Mesenchymal stem cell (in vitro differentiated cells and primary cell): ENCODE data around the gene IMMP1L.

Experiments
- DNase-seq: peaks from one replicate; pipeline ENCODE4 v3.0.0-alpha.2; 2013
- H2AFZ ChIP-seq: one replicate; pipeline ENCODE4 v1.6.1; 2013; ENCODE audit warnings: low read depth, mild to moderate bottlenecking, control low read depth, inconsistent platforms, low read length, moderate library complexity
- H2AK5ac ChIP-seq: 2 replicates; pipeline ENCODE4 v1.6.1; 2013; ENCODE audit warnings: low read length, moderate library complexity, mild to moderate bottlenecking, inconsistent platforms; ENCODE audit not compliant: severe bottlenecking
- H2BK120ac ChIP-seq: one replicate; pipeline ENCODE4 v1.6.1; 2013; ENCODE audit warnings: low read depth, mild to moderate bottlenecking, inconsistent platforms, low read length, moderate library complexity
- H2BK12ac ChIP-seq, 2 experiments: one replicate each; pipeline ENCODE4 v1.6.1; 2013; ENCODE audit warnings: inconsistent platforms in 2 of 2, low read length in 2 of 2, mild to moderate bottlenecking in 2 of 2, moderate library complexity in 2 of 2, control low read depth in 1 of 2
- H2BK15ac ChIP-seq: one replicate; pipeline ENCODE4 v1.6.1; 2013; ENCODE audit warnings: mild to moderate bottlenecking, low read depth, inconsistent platforms; ENCODE audit not compliant: poor library complexity, severe bottlenecking
- H2BK5ac ChIP-seq: 2 replicates; pipeline ENCODE4 v1.6.1; 2013; ENCODE audit warnings: low read depth, mild to moderate bottlenecking, low read length, control low read depth, inconsistent platforms; ENCODE audit not compliant: poor library complexity, severe bottlenecking
- H3K14ac ChIP-seq, 2 experiments: one replicate each; pipeline ENCODE4 v1.6.1; 2013; ENCODE audit warnings: inconsistent platforms in 2 of 2, low read length in 2 of 2, control low read depth in 1 of 2, mild to moderate bottlenecking in 1 of 2, moderate library complexity in 1 of 2
- H3K18ac ChIP-seq, 2 experiments: one replicate each; pipeline ENCODE4 v1.6.1; 2013; ENCODE audit warnings: inconsistent platforms in 2 of 2, low read length in 2 of 2, control low read depth in 1 of 2, low read depth in 1 of 2, mild to moderate bottlenecking in 1 of 2
- H3K23ac ChIP-seq, 2 experiments: one replicate each; pipeline ENCODE4 v1.6.1; 2013; ENCODE audit warnings: inconsistent platforms in 2 of 2, low read length in 2 of 2, mild to moderate bottlenecking in 2 of 2, moderate library complexity in 2 of 2, control low read depth in 1 of 2
- H3K27ac ChIP-seq: 2 replicates; pipeline ENCODE4 v1.5.1; 2013; ENCODE audit warnings: mild to moderate bottlenecking, moderate library complexity, low read length, control low read depth, inconsistent platforms; ENCODE audit not compliant: poor library complexity, severe bottlenecking
- H3K27me3 ChIP-seq, 2 experiments: 2 replicates each; pipeline versions ENCODE4 v1.6.1 to v1.7.0; 2013; ENCODE audit warnings: low read length in 2 of 2, mild to moderate bottlenecking in 2 of 2, moderate library complexity in 2 of 2, control low read depth in 1 of 2, inconsistent platforms in 1 of 2; ENCODE audit not compliant: control insufficient read depth in 1 of 2, insufficient read depth in 1 of 2
- H3K36me3 ChIP-seq, 2 experiments: 2 replicates each; pipeline versions ENCODE4 v1.6.1 to v1.7.0; 2013; ENCODE audit warnings: low read length in 2 of 2, control low read depth in 1 of 2, inconsistent platforms in 1 of 2, low read depth in 1 of 2, mild to moderate bottlenecking in 1 of 2; ENCODE audit not compliant: insufficient read depth in 2 of 2, control insufficient read depth in 1 of 2
- H3K4ac ChIP-seq, 2 experiments: one replicate each; pipeline ENCODE4 v1.6.1; 2013; ENCODE audit warnings: inconsistent platforms in 2 of 2, low read length in 2 of 2, mild to moderate bottlenecking in 2 of 2, moderate library complexity in 2 of 2, control low read depth in 1 of 2, low read depth in 1 of 2
- H3K4me1 ChIP-seq: 2 replicates; pipeline ENCODE4 v1.6.1; 2013; ENCODE audit warnings: low read depth, low read length, control low read depth; ENCODE audit not compliant: control insufficient read depth, insufficient read depth
- H3K4me2 ChIP-seq: 2 replicates; pipeline ENCODE4 v1.6.1; 2013; ENCODE audit warnings: low read length, mild to moderate bottlenecking, inconsistent platforms; ENCODE audit not compliant: poor library complexity, severe bottlenecking
- H3K4me3 ChIP-seq, 2 experiments: 2 replicates each; pipeline versions ENCODE4 v1.5.1 to v1.7.0; 2013; ENCODE audit warnings: low read length in 2 of 2, mild to moderate bottlenecking in 2 of 2, control low read depth in 1 of 2, low read depth in 1 of 2; ENCODE audit not compliant: insufficient read depth in 1 of 2
- H3K79me1 ChIP-seq: replicated peaks from 2 replicates; pipeline ENCODE4 v1.6.1; 2013; ENCODE audit warnings: mild to moderate bottlenecking, control low read depth, low read length, inconsistent platforms; ENCODE audit not compliant: poor library complexity, severe bottlenecking
- H3K9ac ChIP-seq: 2 replicates; pipeline ENCODE4 v1.7.0; 2013; ENCODE audit warnings: mild to moderate bottlenecking, low read length, moderate library complexity
- H3K9me3 ChIP-seq: 2 replicates; pipeline ENCODE4 v1.7.0; 2013; ENCODE audit warnings: mild to moderate bottlenecking, low read length; ENCODE audit not compliant: control insufficient read depth
- H4K8ac ChIP-seq: one replicate; pipeline ENCODE4 v1.6.1; 2013; ENCODE audit warnings: inconsistent platforms, mild to moderate bottlenecking, low read length, moderate library complexity
- H4K91ac ChIP-seq: one replicate; pipeline ENCODE4 v1.6.1; 2013; ENCODE audit warnings: mild to moderate bottlenecking, low read length, inconsistent platforms
- WGBS: methylation state at CpG from one replicate; pipeline ENCODE4 v1.1.7; 2013; ENCODE audit warnings: mixed read lengths; 5-methylcytosine and 5-hydroxymethylcytosine counted together

IMMP1L gene

GRCh38 chr11:31455177-31455576 is 54.2 kb downstream of the IMMP1L start:
- Histone ChIP-seq H3K4me1 (no peaks in the 10 kb centered on the region), H2BK12ac (no peak overlapping the region), H3K9ac (no peak overlapping the region), H2BK15ac (no peak overlapping the region), H3K9me3 (no peaks in the 10 kb centered on the region), H4K8ac (no peak overlapping the region), H3K79me1 (peaks cover 2% of the 10 kb centered on the region), H2AFZ (no peak overlapping the region), H2BK5ac (no peak overlapping the region), H3K18ac (no peak overlapping the region), H3K27ac (no peak overlapping the region), H2AK5ac (no peak overlapping the region), H3K14ac (no peak overlapping the region), H3K4ac (no peak overlapping the region), H3K27me3 (no peaks in the 10 kb centered on the region), H3K36me3 (peaks cover 0 to 3% of the 10 kb centered on the region in 2 experiments), H3K23ac (no peak overlapping the region), H3K4me3 (no peak overlapping the region), H4K91ac (no peak overlapping the region), H3K4me2 (no peak overlapping the region), H2BK120ac (no peak overlapping the region)
- WGBS: no CpG with 5 or more reads among the region's 3 CpGs
- no peak for DNase-seq

- Histone ChIP-seq H4K91ac (no peak overlapping the region), H3K18ac (no peak overlapping the region), H3K4me2 (no peak overlapping the region), H2AFZ (no peak overlapping the region), H4K8ac (no peak overlapping the region), H3K23ac (no peak overlapping the region), H3K4me3 (no peak overlapping the region), H3K4me1 (no peaks in the 10 kb centered on the region), H3K14ac (no peak overlapping the region), H3K4ac (no peak overlapping the region), H3K9me3 (no peaks in the 10 kb centered on the region), H2BK120ac (no peak overlapping the region), H2BK15ac (no peak overlapping the region), H3K9ac (no peak overlapping the region), H3K79me1 (no peaks in the 10 kb centered on the region), H2BK12ac (no peak overlapping the region), H3K27me3 (no peaks in the 10 kb centered on the region), H3K27ac (no peak overlapping the region), H3K36me3 (no peaks in the 10 kb centered on the region), H2BK5ac (no peak overlapping the region), H2AK5ac (no peak overlapping the region)
- no peak for DNase-seq
- 100% methylated on average over 1 of the region's 1 CpG for WGBS
These were observed 58.6 kb downstream of the IMMP1L start for GRCh38 chr11:31450841-31451240.

GRCh38 chr11:31449040-31449439 is 60.4 kb downstream of the IMMP1L start:
- 50% methylated on average over 1 of the region's 2 CpGs for WGBS
- no peaks in the 10 kb centered on the region for H3K79me1 ChIP-seq
- H3K23ac ChIP-seq: no peak overlapping the region
- H2BK12ac ChIP-seq: no peak overlapping the region
- no peak overlapping the region for H3K9ac ChIP-seq
- no peak overlapping the region for H2AK5ac ChIP-seq
- H4K91ac ChIP-seq: no peak overlapping the region
- peak; percentile 3 for DNase-seq
- H3K4me3 ChIP-seq: no peak overlapping the region
- no peak overlapping the region for H4K8ac ChIP-seq
- no peaks in the 10 kb centered on the region for H3K9me3 ChIP-seq
- no peak overlapping the region for H3K4me2 ChIP-seq
- H3K4ac ChIP-seq: no peak overlapping the region
- no peak overlapping the region for H3K27ac ChIP-seq
- no peaks in the 10 kb centered on the region for H3K27me3 ChIP-seq
- no peak overlapping the region for H3K18ac ChIP-seq
- no peak overlapping the region for H2AFZ ChIP-seq
- no peak overlapping the region for H2BK120ac ChIP-seq
- H3K36me3 ChIP-seq: no peaks in the 10 kb centered on the region
- no peaks in the 10 kb centered on the region for H3K4me1 ChIP-seq
- no peak overlapping the region for H2BK15ac ChIP-seq
- no peak overlapping the region for H2BK5ac ChIP-seq
- no peak overlapping the region for H3K14ac ChIP-seq

- H3K4me1 ChIP-seq: no peaks in the 10 kb centered on the region
- no peak overlapping the region for H2BK15ac ChIP-seq
- no peak overlapping the region for H3K9ac ChIP-seq
- no peak overlapping the region for H3K4me3 ChIP-seq
- H3K4ac ChIP-seq: no peak overlapping the region
- no peak overlapping the region for H3K4me2 ChIP-seq
- H4K8ac ChIP-seq: no peak overlapping the region
- no peak overlapping the region for H3K18ac ChIP-seq
- DNase-seq: no peak
- no peak overlapping the region for H2AK5ac ChIP-seq
- no peak overlapping the region for H3K23ac ChIP-seq
- no peak overlapping the region for H3K14ac ChIP-seq
- no peak overlapping the region for H2BK120ac ChIP-seq
- H4K91ac ChIP-seq: no peak overlapping the region
- no peak overlapping the region for H2BK12ac ChIP-seq
- H3K27me3 ChIP-seq: no peaks in the 10 kb centered on the region
- no peak overlapping the region for H2AFZ ChIP-seq
- no peaks in the 10 kb centered on the region for H3K36me3 ChIP-seq
- H3K79me1 ChIP-seq: peaks cover 4% of the 10 kb centered on the region
- H2BK5ac ChIP-seq: no peak overlapping the region
- WGBS: 94% methylated on average over 3 of the region's 4 CpGs
- no peak overlapping the region for H3K27ac ChIP-seq
- no peaks in the 10 kb centered on the region for H3K9me3 ChIP-seq
These were observed 63.8 kb downstream of the IMMP1L start for GRCh38 chr11:31445621-31446020.
